PFSK-1 (cell line): ENCODE measurements around the gene SLC18A3.

Source experiments
- POLR2AphosphoS5 ChIP-seq: IDR thresholded peaks from 2 replicates; pipeline ENCODE4 v1.6.1; 2012; ENCODE audit warnings: low read depth, mild to moderate bottlenecking, control low read depth, low read length, moderate library complexity
- TF ChIP-seq, protein P1 (sequence below), 2 experiments: IDR thresholded peaks; 2 replicates each; pipeline versions ENCODE4 v1.6.1 to v1.8.0; 2011 to 2012; ENCODE audit warnings: low read depth in 2 of 2, low read length in 2 of 2, control low read depth in 1 of 2, inconsistent platforms in 1 of 2, mild to moderate bottlenecking in 1 of 2, moderate library complexity in 1 of 2; ENCODE audit not compliant: insufficient read depth in 1 of 2

DNA sequence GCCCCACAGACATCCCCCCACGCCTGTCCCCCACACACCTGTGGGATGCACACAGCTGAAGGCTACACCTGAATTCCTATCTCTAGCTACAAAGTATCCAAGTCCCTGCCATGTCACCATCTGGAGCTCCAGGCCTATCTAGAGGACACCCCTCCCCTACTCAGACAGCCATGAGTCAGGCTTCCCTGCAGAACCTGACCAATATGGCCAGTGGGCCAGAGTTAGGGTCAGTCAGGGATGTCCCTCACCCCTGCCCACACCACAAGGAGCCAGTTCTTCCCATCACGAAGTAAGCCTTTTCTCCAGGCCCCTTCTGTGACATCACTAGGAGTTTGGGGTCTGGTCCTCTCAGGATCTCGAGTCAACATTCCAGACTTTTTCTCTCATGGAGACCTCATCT lies 10.6 kb upstream of the SLC18A3 start:
- TF ChIP-seq, protein P1, sequence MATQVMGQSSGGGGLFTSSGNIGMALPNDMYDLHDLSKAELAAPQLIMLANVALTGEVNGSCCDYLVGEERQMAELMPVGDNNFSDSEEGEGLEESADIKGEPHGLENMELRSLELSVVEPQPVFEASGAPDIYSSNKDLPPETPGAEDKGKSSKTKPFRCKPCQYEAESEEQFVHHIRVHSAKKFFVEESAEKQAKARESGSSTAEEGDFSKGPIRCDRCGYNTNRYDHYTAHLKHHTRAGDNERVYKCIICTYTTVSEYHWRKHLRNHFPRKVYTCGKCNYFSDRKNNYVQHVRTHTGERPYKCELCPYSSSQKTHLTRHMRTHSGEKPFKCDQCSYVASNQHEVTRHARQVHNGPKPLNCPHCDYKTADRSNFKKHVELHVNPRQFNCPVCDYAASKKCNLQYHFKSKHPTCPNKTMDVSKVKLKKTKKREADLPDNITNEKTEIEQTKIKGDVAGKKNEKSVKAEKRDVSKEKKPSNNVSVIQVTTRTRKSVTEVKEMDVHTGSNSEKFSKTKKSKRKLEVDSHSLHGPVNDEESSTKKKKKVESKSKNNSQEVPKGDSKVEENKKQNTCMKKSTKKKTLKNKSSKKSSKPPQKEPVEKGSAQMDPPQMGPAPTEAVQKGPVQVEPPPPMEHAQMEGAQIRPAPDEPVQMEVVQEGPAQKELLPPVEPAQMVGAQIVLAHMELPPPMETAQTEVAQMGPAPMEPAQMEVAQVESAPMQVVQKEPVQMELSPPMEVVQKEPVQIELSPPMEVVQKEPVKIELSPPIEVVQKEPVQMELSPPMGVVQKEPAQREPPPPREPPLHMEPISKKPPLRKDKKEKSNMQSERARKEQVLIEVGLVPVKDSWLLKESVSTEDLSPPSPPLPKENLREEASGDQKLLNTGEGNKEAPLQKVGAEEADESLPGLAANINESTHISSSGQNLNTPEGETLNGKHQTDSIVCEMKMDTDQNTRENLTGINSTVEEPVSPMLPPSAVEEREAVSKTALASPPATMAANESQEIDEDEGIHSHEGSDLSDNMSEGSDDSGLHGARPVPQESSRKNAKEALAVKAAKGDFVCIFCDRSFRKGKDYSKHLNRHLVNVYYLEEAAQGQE (IDR thresholded peaks at IDR 0.05; ENCODE audit: insufficient read depth in 1 of 2, low read depth in 2 of 2, low read length in 2 of 2), result no peak
- TF ChIP-seq POLR2AphosphoS5, result no peak
